SK-N-SH (cell line): ENCODE results near the gene POU5F2. TPM values are rescaled to one million over a fixed set of nuclear protein-coding genes. Genes with fewer than 3 reads are reported as not detected.

Experiments used
- CTCF ChIA-PET: fragments of 300-600, 350-600 bp; formaldehyde crosslinking; extraction: SDS; loops from one replicate; lab custom pipeline; 2021; lab: Yijun Ruan, JAX
- POLR2A ChIA-PET: fragments of 350-600 bp; sonication (Branson Sonifier 250); formaldehyde crosslinking; extraction: SDS; loops from one replicate; lab custom pipeline; 2020; ENCODE audit warnings: antibody characterized with exemption, inconsistent platforms; lab: Yijun Ruan, JAX
- DNase-seq: peaks from one replicate; pipeline ENCODE4 v3.0.0; 2012
- H2AFZ ChIP-seq: fragments of 200-600 bp; sonication (generic); 2 replicates; pipeline ENCODE4 v1.8.1; 2016; ENCODE audit warnings: antibody characterized with exemption, mild to moderate bottlenecking, low read depth
- H3F3A ChIP-seq: fragments of 200-600 bp; sonication (generic); replicated peaks from 2 replicates; pipeline ENCODE3; 2016; ENCODE audit warnings: antibody characterized with exemption, mild to moderate bottlenecking; ENCODE audit not compliant: insufficient read depth
- H3K27ac ChIP-seq, 2 experiments: fragments of 200-500 bp in 1 of 2; fragments of 200-600 bp in 1 of 2; sonication (Bioruptor generic) in 1 of 2; sonication (generic), shearing (Covaris generic) in 1 of 2; 2 replicates each; pipeline versions ENCODE4 v1.5.1 to v1.6.1; 2014 to 2016; ENCODE audit warnings: low read depth in 2 of 2, inconsistent platforms in 1 of 2, low read length in 1 of 2, mild to moderate bottlenecking in 1 of 2, mixed read lengths in 1 of 2
- H3K27me3 ChIP-seq: fragments of 200-600 bp; sonication (generic), shearing (Covaris generic); 2 replicates; pipeline ENCODE4 v1.6.1; 2016; ENCODE audit warnings: mixed run types; ENCODE audit not compliant: insufficient read depth
- H3K36me3 ChIP-seq, 2 experiments: fragments of 200-500 bp in 1 of 2; fragments of 200-600 bp in 1 of 2; sonication (Bioruptor generic) in 1 of 2; sonication (generic) in 1 of 2; replicated peaks in 1 of 2; 2 replicates each; pipeline versions ENCODE3 to v1.5.1; 2014 to 2016; ENCODE audit warnings: low read length in 1 of 2, mild to moderate bottlenecking in 1 of 2; ENCODE audit not compliant: insufficient read depth in 2 of 2, control insufficient read depth in 1 of 2
- H3K4me1 ChIP-seq, 2 experiments: fragments of 200-500 bp in 1 of 2; fragments of 200-600 bp in 1 of 2; sonication (Bioruptor generic) in 1 of 2; sonication (generic), shearing (Covaris generic) in 1 of 2; 2 replicates each; pipeline versions ENCODE4 v1.5.1 to v1.6.1; 2014 to 2016; ENCODE audit warnings: low read depth in 1 of 2, low read length in 1 of 2, mixed run types in 1 of 2; ENCODE audit not compliant: insufficient read depth in 2 of 2, control insufficient read depth in 1 of 2
- H3K4me2 ChIP-seq: fragments of 200-600 bp; sonication (generic), shearing (Covaris generic); 2 replicates; pipeline ENCODE4 v1.6.1; 2017; ENCODE audit warnings: mixed run types
- H3K4me3 ChIP-seq, 2 experiments: fragments of 200-500 bp in 1 of 2; fragments of 200-600 bp in 1 of 2; sonication (Bioruptor generic) in 1 of 2; sonication (generic), shearing (Covaris generic) in 1 of 2; 2 replicates each; pipeline versions ENCODE4 v1.5.1 to v1.8.1; 2014 to 2016; ENCODE audit warnings: low read depth in 2 of 2, inconsistent platforms in 1 of 2, low read length in 1 of 2, mild to moderate bottlenecking in 1 of 2, mixed read lengths in 1 of 2, moderate library complexity in 1 of 2
- H3K79me2 ChIP-seq: fragments of 200-600 bp; sonication (generic); 2 replicates; pipeline ENCODE4 v1.8.1; 2017; ENCODE audit warnings: mild to moderate bottlenecking; ENCODE audit not compliant: insufficient read depth
- H3K9ac ChIP-seq: fragments of 200-600 bp; sonication (generic); 2 replicates; pipeline ENCODE4 v1.6.1; 2017; ENCODE audit warnings: mixed run types
- H3K9me2 ChIP-seq: fragments of 200-600 bp; sonication (generic); 2 replicates; pipeline ENCODE4 v1.6.1; 2017; ENCODE audit warnings: mixed run types
- H3K9me3 ChIP-seq: fragments of 200-600 bp; sonication (generic); 2 replicates; pipeline ENCODE4 v1.6.1; 2017; ENCODE audit warnings: mixed run types, mild to moderate bottlenecking, moderate library complexity
- H4K20me1 ChIP-seq: fragments of 200-600 bp; sonication (generic); 2 replicates; pipeline ENCODE4 v1.6.1; 2017; ENCODE audit warnings: mild to moderate bottlenecking, mixed run types; ENCODE audit not compliant: insufficient read depth
- CHD2 ChIP-seq: fragments of 150-350 bp; IDR thresholded peaks from 2 replicates; pipeline ENCODE4 v1.6.1; 2018; ENCODE audit warnings: low read length; ENCODE audit not compliant: partially characterized antibody
- ELF1 ChIP-seq: IDR thresholded peaks from 2 replicates; pipeline ENCODE4 v1.4.0; 2012
- EP300 ChIP-seq, 2 experiments: IDR thresholded peaks; 2 replicates each; pipeline versions ENCODE4 v1.4.0 to v1.6.1; 2012; ENCODE audit warnings: borderline replicate concordance in 1 of 2, low read depth in 1 of 2, low read length in 1 of 2
- EZH2phosphoT487 ChIP-seq: fragments of 200-600 bp; sonication (generic); IDR thresholded peaks from 2 replicates; pipeline ENCODE4 v1.6.1; 2017; ENCODE audit warnings: low read depth, mixed run types, mild to moderate bottlenecking, antibody characterized with exemption, moderate library complexity, borderline replicate concordance
- GABPA ChIP-seq: IDR thresholded peaks from 2 replicates; pipeline ENCODE4 v1.4.0; 2012; ENCODE audit warnings: low read depth, mild to moderate bottlenecking
- GATA2 ChIP-seq: sonication (generic); formaldehyde crosslinking; IDR thresholded peaks from 2 replicates; pipeline ENCODE4 v1.5.0; 2020; ENCODE audit warnings: mild to moderate bottlenecking, missing genetic modification reagents
- JUND ChIP-seq: IDR thresholded peaks from 2 replicates; pipeline ENCODE4 v1.4.0; 2012
- MEF2A ChIP-seq: IDR thresholded peaks from 2 replicates; pipeline ENCODE4 v1.4.0; 2012; ENCODE audit warnings: low read depth, borderline replicate concordance
- NFIC ChIP-seq: IDR thresholded peaks from 2 replicates; pipeline ENCODE4 v1.4.0; 2012; ENCODE audit warnings: borderline replicate concordance
- POLR2AphosphoS5 ChIP-seq: IDR thresholded peaks from 2 replicates; pipeline ENCODE4 v1.6.1; 2012; ENCODE audit warnings: low read depth, low read length
- RXRA ChIP-seq: IDR thresholded peaks from 2 replicates; pipeline ENCODE4 v1.4.0; 2012; ENCODE audit warnings: low read depth, mild to moderate bottlenecking, borderline replicate concordance
- TCF12 ChIP-seq: IDR thresholded peaks from 2 replicates; pipeline ENCODE4 v1.4.0; 2012
- TEAD4 ChIP-seq: IDR thresholded peaks from 2 replicates; pipeline ENCODE4 v1.4.0; 2012; ENCODE audit warnings: mild to moderate bottlenecking, borderline replicate concordance; ENCODE audit not compliant: insufficient read depth
- WGBS: methylation state at CpG from one replicate; pipeline ENCODE4 v1.1.6; 2017; ENCODE audit warnings: low lambda C conversion rate; 5-methylcytosine and 5-hydroxymethylcytosine counted together
- polyA plus RNA-seq, 3 experiments: library from polyadenylated mRNA; depleted of rRNA; stranded (reverse); fragments of >200 nt; gene quantifications; 2 replicates each; pipeline ENCODE4 v1.2.3, GENCODE V29; 2012
- TF ChIP-seq, protein P1 (sequence below): fragments of 150-350 bp; IDR thresholded peaks from 2 replicates; pipeline ENCODE4 v1.6.1; 2016; ENCODE audit warnings: mild to moderate bottlenecking, low read depth, low read length
- TF ChIP-seq, protein P2 (sequence below): fragments of 200-600 bp; sonication (generic); IDR thresholded peaks from 2 replicates; pipeline ENCODE4 v1.6.1; 2017; ENCODE audit warnings: antibody characterized with exemption, mild to moderate bottlenecking, moderate library complexity
- TF ChIP-seq, protein P3 (sequence below): fragments of 150-350 bp; IDR thresholded peaks from 2 replicates; pipeline ENCODE4 v1.6.1; 2017; ENCODE audit warnings: antibody characterized with exemption, low read length, low read depth, borderline replicate concordance
- TF ChIP-seq, protein P4 (sequence below): IDR thresholded peaks from 2 replicates; pipeline ENCODE4 v1.4.0; 2012; ENCODE audit warnings: low read depth, borderline replicate concordance
- TF ChIP-seq, protein P5 (sequence below): IDR thresholded peaks from 2 replicates; pipeline ENCODE4; 2012

Gene POU5F2
- polyA plus RNA-seq, 1 of the 3 experiments (the other 2 are of a cell fraction) = 0.02 TPM

DNA sequence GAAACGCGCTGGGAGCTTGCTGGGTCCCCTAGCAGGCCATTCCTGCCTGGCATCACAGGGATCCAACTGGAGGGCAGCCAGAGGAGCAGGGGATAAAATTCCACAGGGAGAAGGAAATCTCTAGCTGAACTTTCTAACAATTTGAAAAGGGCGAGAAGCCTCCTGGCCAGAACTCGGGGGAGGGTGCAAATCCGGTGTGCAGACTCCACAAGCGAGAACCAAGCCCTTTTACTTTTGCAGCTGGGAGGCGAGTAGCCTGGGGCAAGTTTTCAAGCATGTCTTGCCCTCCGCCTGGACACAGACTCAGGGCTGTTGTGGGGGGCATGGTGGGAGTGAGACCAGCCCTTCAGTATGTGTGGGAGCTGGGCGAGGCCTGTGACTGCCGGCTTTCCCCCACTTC, 14.3 kb upstream of the POU5F2 start:
- no peak overlapping the region for H2AFZ ChIP-seq
- no peak overlapping the region for H3K4me3 ChIP-seq
- no peaks in the 10 kb centered on the region for H3K9me3 ChIP-seq
- H3K4me2 ChIP-seq = no peak overlapping the region
- no peaks in the 10 kb centered on the region for H3K79me2 ChIP-seq
- no peak overlapping the region for H3K27ac ChIP-seq
- H3K27me3 ChIP-seq = no peaks in the 10 kb centered on the region
- 96% methylated on average over 8 of the region's 10 CpGs for WGBS
- TF ChIP-seq RXRA (no peak), POLR2AphosphoS5 (no peak), GABPA (no peak), EZH2phosphoT487 (no peak), ELF1 (no peak), NFIC (no peak), TEAD4 (no peak), JUND (no peak), CHD2 (no peak), TCF12 (no peak), GATA2 (no peak), EP300 (IDR thresholded peaks at IDR 0.05; ENCODE audit: borderline replicate concordance in 1 of 2, low read depth in 1 of 2, low read length in 1 of 2) (no peak), MEF2A (no peak)
- TF ChIP-seq, protein P1, sequence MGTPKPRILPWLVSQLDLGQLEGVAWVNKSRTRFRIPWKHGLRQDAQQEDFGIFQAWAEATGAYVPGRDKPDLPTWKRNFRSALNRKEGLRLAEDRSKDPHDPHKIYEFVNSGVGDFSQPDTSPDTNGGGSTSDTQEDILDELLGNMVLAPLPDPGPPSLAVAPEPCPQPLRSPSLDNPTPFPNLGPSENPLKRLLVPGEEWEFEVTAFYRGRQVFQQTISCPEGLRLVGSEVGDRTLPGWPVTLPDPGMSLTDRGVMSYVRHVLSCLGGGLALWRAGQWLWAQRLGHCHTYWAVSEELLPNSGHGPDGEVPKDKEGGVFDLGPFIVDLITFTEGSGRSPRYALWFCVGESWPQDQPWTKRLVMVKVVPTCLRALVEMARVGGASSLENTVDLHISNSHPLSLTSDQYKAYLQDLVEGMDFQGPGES = no peak
- TF ChIP-seq, protein P2, sequence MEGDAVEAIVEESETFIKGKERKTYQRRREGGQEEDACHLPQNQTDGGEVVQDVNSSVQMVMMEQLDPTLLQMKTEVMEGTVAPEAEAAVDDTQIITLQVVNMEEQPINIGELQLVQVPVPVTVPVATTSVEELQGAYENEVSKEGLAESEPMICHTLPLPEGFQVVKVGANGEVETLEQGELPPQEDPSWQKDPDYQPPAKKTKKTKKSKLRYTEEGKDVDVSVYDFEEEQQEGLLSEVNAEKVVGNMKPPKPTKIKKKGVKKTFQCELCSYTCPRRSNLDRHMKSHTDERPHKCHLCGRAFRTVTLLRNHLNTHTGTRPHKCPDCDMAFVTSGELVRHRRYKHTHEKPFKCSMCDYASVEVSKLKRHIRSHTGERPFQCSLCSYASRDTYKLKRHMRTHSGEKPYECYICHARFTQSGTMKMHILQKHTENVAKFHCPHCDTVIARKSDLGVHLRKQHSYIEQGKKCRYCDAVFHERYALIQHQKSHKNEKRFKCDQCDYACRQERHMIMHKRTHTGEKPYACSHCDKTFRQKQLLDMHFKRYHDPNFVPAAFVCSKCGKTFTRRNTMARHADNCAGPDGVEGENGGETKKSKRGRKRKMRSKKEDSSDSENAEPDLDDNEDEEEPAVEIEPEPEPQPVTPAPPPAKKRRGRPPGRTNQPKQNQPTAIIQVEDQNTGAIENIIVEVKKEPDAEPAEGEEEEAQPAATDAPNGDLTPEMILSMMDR = no peak
- TF ChIP-seq, protein P3, sequence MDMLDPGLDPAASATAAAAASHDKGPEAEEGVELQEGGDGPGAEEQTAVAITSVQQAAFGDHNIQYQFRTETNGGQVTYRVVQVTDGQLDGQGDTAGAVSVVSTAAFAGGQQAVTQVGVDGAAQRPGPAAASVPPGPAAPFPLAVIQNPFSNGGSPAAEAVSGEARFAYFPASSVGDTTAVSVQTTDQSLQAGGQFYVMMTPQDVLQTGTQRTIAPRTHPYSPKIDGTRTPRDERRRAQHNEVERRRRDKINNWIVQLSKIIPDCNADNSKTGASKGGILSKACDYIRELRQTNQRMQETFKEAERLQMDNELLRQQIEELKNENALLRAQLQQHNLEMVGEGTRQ = no peak
- TF ChIP-seq, protein P4, sequence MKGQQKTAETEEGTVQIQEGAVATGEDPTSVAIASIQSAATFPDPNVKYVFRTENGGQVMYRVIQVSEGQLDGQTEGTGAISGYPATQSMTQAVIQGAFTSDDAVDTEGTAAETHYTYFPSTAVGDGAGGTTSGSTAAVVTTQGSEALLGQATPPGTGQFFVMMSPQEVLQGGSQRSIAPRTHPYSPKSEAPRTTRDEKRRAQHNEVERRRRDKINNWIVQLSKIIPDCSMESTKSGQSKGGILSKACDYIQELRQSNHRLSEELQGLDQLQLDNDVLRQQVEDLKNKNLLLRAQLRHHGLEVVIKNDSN = no peak
- TF ChIP-seq, protein P5, sequence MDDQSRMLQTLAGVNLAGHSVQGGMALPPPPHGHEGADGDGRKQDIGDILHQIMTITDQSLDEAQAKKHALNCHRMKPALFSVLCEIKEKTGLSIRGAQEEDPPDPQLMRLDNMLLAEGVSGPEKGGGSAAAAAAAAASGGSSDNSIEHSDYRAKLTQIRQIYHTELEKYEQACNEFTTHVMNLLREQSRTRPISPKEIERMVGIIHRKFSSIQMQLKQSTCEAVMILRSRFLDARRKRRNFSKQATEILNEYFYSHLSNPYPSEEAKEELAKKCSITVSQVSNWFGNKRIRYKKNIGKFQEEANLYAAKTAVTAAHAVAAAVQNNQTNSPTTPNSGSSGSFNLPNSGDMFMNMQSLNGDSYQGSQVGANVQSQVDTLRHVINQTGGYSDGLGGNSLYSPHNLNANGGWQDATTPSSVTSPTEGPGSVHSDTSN = no peak
- no peaks in the 10 kb centered on the region for H3F3A ChIP-seq
- H3K9me2 ChIP-seq = no peaks in the 10 kb centered on the region
- DNase-seq = no peak
- peaks cover 0 to 10% of the 10 kb centered on the region in 2 experiments; a peak in 1 of 4 replicates for H3K4me1 ChIP-seq
- ChIA-PET CTCF (interaction anchor here (0.8 kb wide), 1 partner anchor 9 kb away, joined by 3 read pairs; no protein-coding TSS in a partner anchor), POLR2A (interaction anchor here (1.1 kb wide), 1 partner anchor 134 kb away, joined by 3 read pairs; no protein-coding TSS in a partner anchor)
- H4K20me1 ChIP-seq = no peaks in the 10 kb centered on the region
- no peak overlapping the region for H3K9ac ChIP-seq
- no peaks in the 10 kb centered on the region for H3K36me3 ChIP-seq
